GM12865 (cell line): ENCODE results near the gene RCN2.

Experiments
- DNase-seq: peaks from one replicate; pipeline ENCODE4 v3.0.0; 2010; ENCODE audit warnings: low read depth
- H3K4me3 ChIP-seq: 2 replicates; pipeline ENCODE4 v1.5.1; 2011; ENCODE audit warnings: mild to moderate bottlenecking, low read depth, low read length, control low read depth
- TF ChIP-seq, protein P1 (sequence below): IDR thresholded peaks from 2 replicates; pipeline ENCODE4 v1.5.1; 2011; ENCODE audit warnings: low read length, control low read depth, low read depth, inconsistent platforms; ENCODE audit not compliant: insufficient read depth; ENCODE audit errors: missing control alignments

Gene RCN2

DNA sequence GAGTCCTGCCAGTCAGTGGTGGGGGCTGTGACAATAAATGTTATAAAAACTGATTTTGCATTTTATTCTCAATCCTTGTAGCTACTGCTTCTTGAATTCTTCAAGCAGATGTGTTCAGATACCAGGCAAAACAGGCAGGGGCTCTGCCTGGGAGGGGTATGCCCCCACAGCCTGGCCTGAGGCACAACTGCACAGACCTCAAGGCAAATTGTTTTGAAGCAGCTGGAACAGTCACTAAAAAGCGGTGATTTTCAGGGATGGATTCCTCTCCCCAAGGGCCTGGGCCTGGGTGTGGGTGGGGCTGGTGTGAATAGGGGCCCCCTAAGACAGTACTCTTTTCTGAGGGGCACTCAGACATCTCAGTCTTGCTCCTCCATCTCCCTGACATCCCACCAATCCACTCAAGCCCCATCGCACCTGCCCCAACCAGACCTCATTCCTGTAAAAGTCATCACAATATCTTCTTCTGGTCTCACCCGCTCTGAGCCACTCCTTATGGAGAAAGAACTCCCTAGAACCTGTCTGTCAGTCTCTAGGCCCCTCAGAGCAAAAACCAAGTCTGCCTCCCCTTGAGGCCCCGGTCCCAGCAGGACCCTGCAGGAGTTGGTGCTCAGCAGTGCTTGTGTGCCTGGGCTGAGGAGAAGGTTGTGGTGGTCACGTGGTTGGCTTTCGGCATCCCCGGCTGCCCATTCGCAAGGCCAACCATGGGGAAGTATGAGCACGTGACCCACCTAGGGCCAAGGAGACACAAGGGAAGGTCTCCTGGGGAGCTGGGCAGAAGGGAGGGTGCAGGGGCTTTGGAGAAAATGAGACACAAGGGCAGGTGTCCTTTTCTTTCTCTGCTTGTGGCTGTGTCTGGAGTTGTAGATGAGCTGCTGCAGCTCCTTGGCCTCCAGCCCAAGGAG is 60.4 kb downstream of the RCN2 start:
- no peak overlapping the region for H3K4me3 ChIP-seq
- TF ChIP-seq, protein P1, sequence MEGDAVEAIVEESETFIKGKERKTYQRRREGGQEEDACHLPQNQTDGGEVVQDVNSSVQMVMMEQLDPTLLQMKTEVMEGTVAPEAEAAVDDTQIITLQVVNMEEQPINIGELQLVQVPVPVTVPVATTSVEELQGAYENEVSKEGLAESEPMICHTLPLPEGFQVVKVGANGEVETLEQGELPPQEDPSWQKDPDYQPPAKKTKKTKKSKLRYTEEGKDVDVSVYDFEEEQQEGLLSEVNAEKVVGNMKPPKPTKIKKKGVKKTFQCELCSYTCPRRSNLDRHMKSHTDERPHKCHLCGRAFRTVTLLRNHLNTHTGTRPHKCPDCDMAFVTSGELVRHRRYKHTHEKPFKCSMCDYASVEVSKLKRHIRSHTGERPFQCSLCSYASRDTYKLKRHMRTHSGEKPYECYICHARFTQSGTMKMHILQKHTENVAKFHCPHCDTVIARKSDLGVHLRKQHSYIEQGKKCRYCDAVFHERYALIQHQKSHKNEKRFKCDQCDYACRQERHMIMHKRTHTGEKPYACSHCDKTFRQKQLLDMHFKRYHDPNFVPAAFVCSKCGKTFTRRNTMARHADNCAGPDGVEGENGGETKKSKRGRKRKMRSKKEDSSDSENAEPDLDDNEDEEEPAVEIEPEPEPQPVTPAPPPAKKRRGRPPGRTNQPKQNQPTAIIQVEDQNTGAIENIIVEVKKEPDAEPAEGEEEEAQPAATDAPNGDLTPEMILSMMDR: no peak
- no peak for DNase-seq

DNA sequence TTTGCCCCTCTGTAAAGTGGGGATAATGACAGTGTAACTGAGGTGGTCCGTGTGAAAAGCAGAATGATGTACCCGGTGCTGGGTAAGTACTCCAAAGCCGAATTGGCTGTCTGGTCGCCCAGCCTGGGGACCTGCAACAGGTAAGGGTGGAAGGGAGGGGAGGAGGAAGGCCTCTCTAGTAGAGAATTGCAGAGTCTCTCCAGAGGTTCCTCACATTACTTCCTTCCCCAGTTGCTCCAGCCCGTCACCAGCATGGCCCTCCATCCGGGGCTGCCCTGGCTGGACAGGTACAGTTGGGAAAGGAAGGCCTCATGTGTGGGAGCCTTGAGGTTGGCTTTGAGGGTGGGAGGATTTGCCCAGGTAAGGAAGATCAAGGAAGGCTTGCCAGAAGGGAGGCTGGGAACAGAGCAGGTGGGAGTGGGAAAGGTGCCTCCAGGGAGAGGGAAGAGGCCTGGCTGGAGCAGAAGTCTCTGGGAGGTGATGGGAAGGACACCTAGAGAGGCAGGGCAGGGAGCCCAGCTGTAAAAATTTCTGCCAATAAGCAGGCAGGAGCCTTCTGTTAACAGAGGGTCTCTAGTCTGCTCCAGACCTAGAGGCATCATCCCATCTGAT is 61.7 kb downstream of the RCN2 start:
- TF ChIP-seq, protein P1: no peak
- H3K4me3 ChIP-seq: no peak overlapping the region
- DNase-seq: no peak

DNA sequence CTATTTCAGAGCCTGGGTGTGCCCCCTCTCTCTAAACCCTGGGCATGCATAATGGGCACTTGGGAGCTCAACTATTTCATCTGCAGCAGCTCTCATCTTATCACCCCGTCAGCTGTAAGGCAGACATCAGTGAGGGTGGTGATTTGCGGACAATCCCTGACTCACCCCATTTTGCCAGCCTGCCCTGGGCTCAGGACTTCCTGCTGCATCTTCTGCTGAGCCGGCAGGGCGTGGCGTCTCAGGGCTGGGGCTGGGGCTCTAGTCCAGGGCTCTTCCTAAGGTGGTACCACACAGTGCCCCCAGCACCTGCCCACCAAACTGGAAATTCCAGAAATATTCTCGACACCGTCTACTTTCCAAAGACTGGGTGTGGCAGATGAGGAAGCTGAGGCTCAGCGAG is 62.5 kb downstream of the RCN2 start:
- no peak for DNase-seq
- H3K4me3 ChIP-seq: no peak overlapping the region
- TF ChIP-seq, protein P1: no peak

DNA sequence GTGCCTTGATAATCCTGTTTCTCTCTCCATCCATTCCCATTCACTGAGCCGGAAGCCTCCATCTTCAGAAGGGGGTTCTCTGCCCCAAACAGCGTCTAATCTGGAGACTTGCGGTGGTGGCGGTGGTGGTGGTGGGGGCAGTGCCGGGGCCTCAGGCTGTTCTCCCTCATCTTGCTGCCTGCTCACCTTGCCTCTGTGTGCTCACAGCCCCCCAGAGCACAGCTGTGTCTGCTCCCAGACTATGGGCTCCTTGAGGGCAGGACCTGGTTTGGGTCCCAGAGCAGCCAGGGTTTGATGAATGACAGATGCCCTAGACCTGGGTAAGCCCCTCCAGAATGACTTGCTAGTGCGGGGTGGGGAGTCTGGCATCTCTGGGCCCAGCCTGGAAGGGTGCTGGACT is 62.9 kb downstream of the RCN2 start:
- no peak for DNase-seq
- TF ChIP-seq, protein P1: no peak
- peak overlapping the region; percentile 55 for H3K4me3 ChIP-seq

DNA sequence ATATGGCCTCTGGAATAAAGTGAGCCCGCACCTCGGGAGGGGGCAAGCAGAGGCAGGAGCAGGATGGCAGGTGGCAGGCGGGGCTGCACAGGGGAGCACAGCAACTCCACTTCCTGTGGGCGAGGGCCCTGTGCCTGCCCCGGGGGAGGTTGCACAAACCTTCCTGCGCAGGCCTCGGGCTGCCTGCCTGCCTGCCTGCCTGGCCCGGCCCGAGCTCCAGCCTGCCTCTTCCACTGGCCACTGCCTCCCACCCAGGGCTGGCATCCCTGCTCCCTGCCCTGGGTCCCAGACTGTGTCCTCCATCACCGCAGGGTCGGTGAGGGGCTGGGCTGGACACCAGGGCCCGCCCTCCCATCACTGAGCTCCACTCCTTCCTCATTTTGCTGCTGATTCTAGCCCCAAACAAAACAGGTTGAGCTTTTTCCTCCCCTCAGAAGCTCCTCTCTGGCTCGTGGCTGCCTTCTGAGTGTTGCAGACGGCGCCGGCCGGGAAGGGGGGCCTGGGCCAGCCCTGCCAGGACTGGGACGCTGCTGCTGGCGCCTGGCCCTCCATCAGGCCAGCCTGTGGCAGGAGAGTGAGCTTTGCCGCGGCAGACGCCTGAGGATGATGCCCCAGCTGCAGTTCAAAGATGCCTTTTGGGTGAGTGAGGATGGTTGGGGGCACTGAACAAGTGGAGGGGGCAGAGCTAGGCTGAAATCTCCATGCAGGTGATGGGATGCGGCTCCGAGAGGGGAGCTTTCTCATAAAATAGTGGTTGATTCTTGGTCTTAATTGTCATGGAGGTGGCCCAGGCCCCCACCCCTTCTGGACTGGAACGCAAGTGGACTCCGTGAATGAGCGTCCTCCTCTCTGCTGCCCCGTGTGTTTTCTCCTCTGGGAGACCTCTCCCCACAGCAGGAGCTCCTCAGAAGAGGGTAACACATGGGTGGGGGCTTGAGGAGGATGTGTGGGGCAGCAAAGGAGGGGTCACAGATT is 63.7 kb downstream of the RCN2 start, which contains the start of gene PSTPIP1:
PSTPIP1 (plus strand) TSS at position 156 of the 975 bp plus-strand sequence; CDS start at position 604, 448 bp downstream.
- TF ChIP-seq, protein P1: no peak
- peak; percentile 81 for DNase-seq
- H3K4me3 ChIP-seq: peak within 1 kb of the TSS; percentile 55

DNA sequence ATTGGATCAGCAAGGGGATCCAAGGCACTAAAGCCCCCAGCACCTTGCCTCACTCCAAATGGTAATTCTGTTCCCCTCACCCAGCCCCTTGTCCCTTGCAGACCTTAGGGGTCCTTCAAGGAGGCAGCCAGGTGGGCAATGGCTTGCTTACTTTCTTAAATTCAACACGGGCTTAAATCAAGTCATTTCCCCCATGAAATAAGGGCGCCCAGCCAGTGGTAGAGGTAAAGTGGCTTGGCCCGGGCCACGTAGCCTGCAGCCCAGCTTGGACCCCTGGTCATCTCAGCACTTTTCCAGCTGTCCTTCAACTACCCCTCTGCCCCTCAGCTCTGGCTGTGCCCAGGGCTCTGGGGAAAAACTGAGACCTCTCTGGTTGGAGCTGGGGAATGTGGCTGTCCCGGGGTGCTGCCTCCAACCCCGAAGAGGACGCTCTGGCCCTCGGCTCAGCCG is 64.6 kb downstream of the RCN2 start:
- no peak for DNase-seq
- peak overlapping the region; percentile 55; the same call in 1 of the 2 replicates for H3K4me3 ChIP-seq
- TF ChIP-seq, protein P1: no peak
